Effector memory CD4-positive, alpha-beta T cell (primary cell): ENCODE results near the gene BRICD5.

ENCODE experiments used
- DNase-seq, 3 donors: peaks; one replicate each; pipeline ENCODE4 v3.0.0-alpha.2; 2020
- H3K27ac ChIP-seq: 2 replicates; pipeline ENCODE4 v1.7.0; 2013; ENCODE audit warnings: mild to moderate bottlenecking, low read length, moderate library complexity; ENCODE audit not compliant: insufficient read depth, poor library complexity, severe bottlenecking
- H3K27me3 ChIP-seq: replicated peaks from 2 replicates; pipeline ENCODE4 v1.7.0; 2013; ENCODE audit warnings: mild to moderate bottlenecking, low read length; ENCODE audit not compliant: insufficient read depth, control insufficient read depth, poor library complexity, severe bottlenecking
- H3K36me3 ChIP-seq: 2 replicates; pipeline ENCODE4 v1.7.0; 2013; ENCODE audit warnings: mild to moderate bottlenecking, low read length, moderate library complexity; ENCODE audit not compliant: control insufficient read depth, insufficient read depth
- H3K4me1 ChIP-seq: 2 replicates; pipeline ENCODE4 v1.7.0; 2013; ENCODE audit warnings: low read length, mild to moderate bottlenecking; ENCODE audit not compliant: control insufficient read depth, insufficient read depth, poor library complexity, severe bottlenecking
- H3K4me3 ChIP-seq: 2 replicates; pipeline ENCODE4 v1.7.0; 2013; ENCODE audit warnings: low read length, low read depth, mild to moderate bottlenecking; ENCODE audit not compliant: insufficient read depth, poor library complexity, severe bottlenecking
- H3K9me3 ChIP-seq: 2 replicates; pipeline ENCODE4 v1.7.0; 2013; ENCODE audit warnings: mild to moderate bottlenecking, low read length, moderate library complexity; ENCODE audit not compliant: control insufficient read depth

BRICD5 gene

DNA sequence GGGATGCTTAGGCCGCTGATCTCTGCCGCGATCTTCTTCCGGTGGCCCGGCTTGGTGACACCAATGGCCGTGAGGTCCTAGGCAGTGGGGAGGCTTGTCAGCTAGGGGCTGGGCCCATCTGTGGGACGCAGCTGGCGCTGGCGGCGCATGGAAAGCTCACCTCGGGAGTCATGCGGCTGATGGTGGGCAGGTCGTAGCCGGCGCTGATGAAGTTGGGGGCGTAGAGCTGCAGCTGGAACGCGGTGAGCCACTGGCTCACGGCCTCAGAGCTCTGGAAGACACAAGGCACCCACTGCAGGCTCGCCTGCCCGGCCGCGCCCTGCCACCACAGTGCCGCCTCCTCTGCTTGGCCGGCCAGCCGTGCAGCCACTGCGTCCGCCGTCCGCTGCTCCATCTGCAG, 27.0 kb downstream of the BRICD5 start:
- Histone ChIP-seq H3K36me3 (no peaks in the 10 kb centered on the region), H3K9me3 (no peaks in the 10 kb centered on the region), H3K4me3 (no peak overlapping the region), H3K4me1 (no peaks in the 10 kb centered on the region), H3K27me3 (no peaks in the 10 kb centered on the region), H3K27ac (no peak overlapping the region)
- no peak for DNase-seq

DNA sequence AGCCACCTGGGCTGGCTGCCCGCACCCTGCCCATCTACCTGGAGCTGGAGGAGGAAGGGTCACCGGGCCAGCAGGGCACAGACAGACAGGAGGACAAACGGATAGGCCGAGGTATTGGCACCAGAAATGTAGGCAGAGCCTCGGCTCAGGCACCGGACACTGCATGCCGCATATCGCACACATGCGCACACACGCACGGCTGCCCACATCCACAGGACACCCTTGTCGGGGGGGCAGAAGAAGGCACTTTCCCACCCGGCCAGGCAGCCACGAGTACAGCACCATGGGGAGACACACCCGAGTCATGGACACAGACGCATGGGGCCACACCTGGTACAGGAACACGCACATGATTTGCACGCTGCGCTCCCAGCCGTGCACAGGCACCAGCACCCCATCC, 28.7 kb downstream of the BRICD5 start:
- no peak for DNase-seq
- Histone ChIP-seq H3K27ac (no peak overlapping the region), H3K4me3 (no peak overlapping the region), H3K27me3 (no peaks in the 10 kb centered on the region), H3K4me1 (no peaks in the 10 kb centered on the region), H3K36me3 (peaks cover 2% of the 10 kb centered on the region), H3K9me3 (no peaks in the 10 kb centered on the region)

DNA sequence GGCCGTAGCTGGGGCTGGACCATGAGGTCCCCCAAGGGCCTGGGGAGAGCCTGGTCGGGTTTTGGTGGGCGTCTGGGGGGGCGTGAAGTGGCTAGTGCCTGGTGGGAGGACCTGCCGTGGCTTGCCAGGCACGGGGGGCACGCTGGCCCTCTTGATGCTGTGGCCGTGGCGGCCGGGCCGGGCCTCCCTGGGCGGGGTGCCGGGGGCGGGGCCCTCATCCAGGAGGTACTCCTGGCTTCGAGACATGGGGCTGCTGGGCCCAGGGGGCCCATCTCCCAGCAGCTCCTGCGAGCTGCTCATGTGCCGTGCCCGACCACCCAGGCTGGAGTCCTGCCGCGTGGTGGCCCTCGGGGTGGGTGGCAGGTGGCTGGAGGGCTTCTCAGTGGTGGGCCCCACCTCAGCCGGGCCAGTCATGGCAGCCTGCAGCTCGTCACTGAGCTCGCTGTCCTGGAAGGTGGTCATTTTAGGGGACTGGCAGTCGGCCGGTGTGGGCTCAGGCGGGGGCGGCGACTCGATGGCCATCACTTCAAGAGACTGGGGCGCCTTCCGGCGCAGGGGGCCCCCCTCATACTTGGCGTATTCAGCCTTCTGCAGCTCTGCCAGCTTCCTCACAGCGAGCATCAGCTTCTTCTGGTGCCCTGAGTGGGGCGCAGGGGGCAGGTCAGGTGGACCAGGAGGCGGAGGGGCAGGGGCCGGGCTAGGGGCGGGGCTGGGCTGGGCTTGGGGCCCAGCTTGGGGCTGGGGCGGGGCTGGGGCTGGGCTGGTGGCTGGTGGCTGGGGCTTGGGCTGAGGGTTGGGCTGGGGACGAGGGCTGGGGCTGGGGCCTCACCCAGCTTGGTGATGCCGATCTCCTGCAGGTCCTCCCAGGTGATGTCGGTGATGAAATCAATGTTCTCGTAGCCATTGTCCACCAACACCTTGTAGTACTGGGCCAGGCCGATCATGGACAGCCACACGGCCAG, 29.4 kb downstream of the BRICD5 start:
- no peak overlapping the region for H3K4me3 ChIP-seq
- H3K27me3 ChIP-seq, result no peaks in the 10 kb centered on the region
- DNase-seq, result no peak
- no peak overlapping the region for H3K27ac ChIP-seq
- H3K36me3 ChIP-seq, result peaks cover 8% of the 10 kb centered on the region
- no peaks in the 10 kb centered on the region for H3K4me1 ChIP-seq
- no peaks in the 10 kb centered on the region for H3K9me3 ChIP-seq

DNA sequence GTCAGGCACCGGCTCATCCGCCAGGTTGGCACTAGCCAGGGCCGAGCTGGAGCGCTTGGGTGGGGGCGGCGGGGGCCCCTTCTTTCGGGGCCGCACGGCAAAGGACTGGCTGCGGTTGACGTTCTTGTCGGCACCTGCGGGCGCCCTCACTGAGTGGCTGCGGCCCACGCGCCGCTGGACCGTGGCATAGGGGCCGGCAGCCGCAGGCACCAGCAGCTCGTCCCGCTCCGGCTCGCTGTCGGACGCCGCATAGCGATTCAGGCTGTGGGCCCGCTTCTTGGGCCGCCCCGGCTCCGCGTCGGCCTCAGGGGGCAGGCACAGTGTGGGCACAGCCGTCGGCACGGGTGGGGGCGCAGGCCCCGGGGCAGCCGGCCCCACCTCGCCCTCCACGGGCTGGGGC, 30.2 kb downstream of the BRICD5 start:
- no peak for DNase-seq
- Histone ChIP-seq H3K36me3 (peaks cover 15% of the 10 kb centered on the region), H3K27ac (no peak overlapping the region), H3K4me3 (no peak overlapping the region), H3K9me3 (no peaks in the 10 kb centered on the region), H3K27me3 (no peaks in the 10 kb centered on the region), H3K4me1 (no peaks in the 10 kb centered on the region)

DNA sequence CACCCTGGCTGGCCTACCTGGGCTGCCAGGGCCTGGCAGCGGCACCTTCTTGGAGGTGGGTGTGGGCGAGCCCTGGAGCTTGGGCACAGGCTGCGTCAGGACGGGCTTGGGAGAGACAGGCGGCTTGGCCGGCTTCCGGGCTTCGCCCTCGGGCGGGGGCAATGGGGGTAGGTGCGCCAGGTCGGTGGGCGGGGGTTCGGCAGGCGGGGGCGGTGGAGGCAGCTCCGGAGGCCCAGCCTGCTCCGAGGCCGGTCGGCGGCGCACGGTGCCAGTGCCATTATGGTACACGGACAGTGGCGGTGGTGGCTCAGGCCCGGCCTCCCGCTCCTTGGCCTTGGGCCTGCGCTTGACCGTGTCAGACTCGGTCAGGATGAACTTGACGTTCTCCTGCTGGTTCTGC, 31.1 kb downstream of the BRICD5 start:
- DNase-seq, result no peak
- H3K27ac ChIP-seq, result no peak overlapping the region
- no peak overlapping the region for H3K4me3 ChIP-seq
- no peaks in the 10 kb centered on the region for H3K27me3 ChIP-seq
- H3K4me1 ChIP-seq, result no peaks in the 10 kb centered on the region
- no peaks in the 10 kb centered on the region for H3K9me3 ChIP-seq
- peaks cover 23% of the 10 kb centered on the region for H3K36me3 ChIP-seq

DNA sequence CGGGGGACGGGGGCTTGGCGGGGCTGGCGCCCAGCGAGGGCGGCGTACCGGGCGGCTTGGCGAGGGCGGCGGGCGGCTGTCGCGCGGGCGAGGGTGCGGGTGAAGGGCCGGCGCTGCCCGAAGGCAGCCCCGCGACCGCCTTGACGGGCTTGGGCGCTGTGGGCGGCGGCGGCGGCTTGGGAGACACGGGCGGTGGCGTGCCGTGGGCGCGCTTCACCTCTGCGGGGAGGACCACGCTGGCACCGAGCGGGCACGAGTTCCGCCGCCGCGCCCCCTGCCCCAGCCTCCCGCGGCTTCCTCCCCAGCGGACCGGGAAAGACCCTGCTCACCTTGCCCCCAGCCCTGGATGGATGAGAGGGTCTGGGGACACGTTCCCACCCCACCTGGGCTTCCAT, 31.6 kb downstream of the BRICD5 start:
- H3K27me3 ChIP-seq, result no peaks in the 10 kb centered on the region
- DNase-seq, result no peak
- H3K4me1 ChIP-seq, result no peaks in the 10 kb centered on the region
- H3K9me3 ChIP-seq, result no peaks in the 10 kb centered on the region
- H3K27ac ChIP-seq, result no peak overlapping the region
- H3K36me3 ChIP-seq, result peaks cover 28% of the 10 kb centered on the region
- no peak overlapping the region for H3K4me3 ChIP-seq

DNA sequence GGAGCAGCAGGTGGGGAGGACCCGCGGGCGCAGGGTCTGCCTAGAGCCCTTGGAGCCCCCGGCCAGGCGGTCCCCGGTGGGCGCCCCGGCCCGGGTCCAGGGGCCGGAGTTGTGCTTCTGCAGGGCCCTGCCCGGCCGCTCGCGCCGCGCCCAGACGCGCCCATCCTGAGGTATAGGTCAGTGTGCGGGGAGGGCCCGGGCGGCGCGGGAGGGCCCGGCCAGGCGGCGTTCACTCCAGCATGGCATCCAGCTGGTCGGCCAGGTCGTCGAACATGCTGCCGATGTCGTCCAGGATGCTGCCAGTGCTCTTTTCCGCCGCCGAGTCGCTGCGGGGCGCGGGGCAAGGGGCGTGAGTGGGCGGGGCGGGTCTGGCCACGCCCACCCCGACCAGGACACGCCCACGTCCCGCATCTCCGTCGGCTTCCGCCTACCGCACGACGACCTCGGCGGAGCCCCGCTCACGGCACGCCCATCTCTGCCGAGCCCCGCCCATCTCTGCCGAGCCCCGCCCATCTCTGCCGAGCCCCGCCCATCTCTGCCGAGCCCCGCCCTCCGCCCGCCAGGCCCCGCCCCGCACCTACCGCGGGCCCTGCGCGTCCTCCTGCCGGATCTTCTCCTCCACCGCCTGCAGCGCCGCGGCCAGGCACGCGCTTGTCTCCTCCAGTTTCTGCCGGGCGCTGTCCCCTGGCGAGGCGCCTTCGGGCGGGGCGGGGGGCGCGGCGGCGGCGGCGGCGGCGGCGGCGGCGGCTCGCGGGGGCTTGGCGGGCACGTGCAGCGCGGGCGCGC, 32.1 kb downstream of the BRICD5 start:
- peak; percentile 15 to 32 (median 19) for DNase-seq
- Histone ChIP-seq H3K27me3 (no peaks in the 10 kb centered on the region), H3K4me1 (no peaks in the 10 kb centered on the region), H3K9me3 (no peaks in the 10 kb centered on the region), H3K27ac (no peak overlapping the region), H3K36me3 (peaks cover 31% of the 10 kb centered on the region), H3K4me3 (no peak overlapping the region)

DNA sequence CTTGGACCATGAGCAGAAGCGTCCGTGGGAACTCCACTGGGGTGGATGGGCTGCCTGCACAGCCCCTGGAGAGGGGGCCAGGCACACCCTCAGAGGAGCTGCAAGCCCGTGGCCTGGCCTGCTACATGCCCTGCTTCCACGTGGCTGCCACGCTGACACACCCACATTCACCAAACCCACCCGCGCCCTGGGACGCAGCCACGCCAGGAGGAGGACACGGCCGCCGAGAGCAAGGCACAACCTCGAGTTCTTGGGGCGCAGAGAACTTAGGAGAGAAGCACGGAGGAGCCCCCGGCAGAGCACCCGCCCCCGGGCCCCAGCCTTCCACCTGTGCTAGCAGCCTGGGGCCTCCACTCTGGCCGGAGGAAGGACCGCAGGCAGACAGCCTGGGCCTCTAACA, 33.1 kb downstream of the BRICD5 start:
- no peaks in the 10 kb centered on the region for H3K9me3 ChIP-seq
- DNase-seq, result no peak
- no peaks in the 10 kb centered on the region for H3K4me1 ChIP-seq
- peaks cover 37% of the 10 kb centered on the region for H3K36me3 ChIP-seq
- H3K4me3 ChIP-seq, result no peak overlapping the region
- no peak overlapping the region for H3K27ac ChIP-seq
- H3K27me3 ChIP-seq, result no peaks in the 10 kb centered on the region

DNA sequence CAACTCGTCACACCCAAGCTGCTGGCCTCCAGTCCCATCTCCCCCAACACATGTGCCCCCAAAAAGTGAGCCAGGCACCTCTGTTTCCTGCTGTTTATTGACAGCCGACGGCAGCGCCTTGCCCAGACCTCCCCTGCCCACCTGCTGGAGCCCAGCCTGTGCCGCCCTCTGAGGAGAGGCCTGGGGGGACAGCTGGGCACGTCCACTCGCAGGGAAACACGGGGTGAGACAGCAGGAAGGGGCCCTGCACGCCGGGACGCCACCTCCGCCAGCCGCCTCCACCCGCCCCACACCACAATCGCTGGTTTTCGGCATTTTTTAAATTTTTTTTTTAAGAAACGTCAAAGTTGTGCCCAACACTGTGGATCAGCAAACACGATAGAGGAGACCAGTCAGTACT, 33.6 kb downstream of the BRICD5 start:
- no peak for DNase-seq
- no peak overlapping the region for H3K27ac ChIP-seq
- no peaks in the 10 kb centered on the region for H3K4me1 ChIP-seq
- H3K27me3 ChIP-seq, result no peaks in the 10 kb centered on the region
- no peak overlapping the region for H3K4me3 ChIP-seq
- H3K36me3 ChIP-seq, result peaks cover 38% of the 10 kb centered on the region
- no peaks in the 10 kb centered on the region for H3K9me3 ChIP-seq

DNA sequence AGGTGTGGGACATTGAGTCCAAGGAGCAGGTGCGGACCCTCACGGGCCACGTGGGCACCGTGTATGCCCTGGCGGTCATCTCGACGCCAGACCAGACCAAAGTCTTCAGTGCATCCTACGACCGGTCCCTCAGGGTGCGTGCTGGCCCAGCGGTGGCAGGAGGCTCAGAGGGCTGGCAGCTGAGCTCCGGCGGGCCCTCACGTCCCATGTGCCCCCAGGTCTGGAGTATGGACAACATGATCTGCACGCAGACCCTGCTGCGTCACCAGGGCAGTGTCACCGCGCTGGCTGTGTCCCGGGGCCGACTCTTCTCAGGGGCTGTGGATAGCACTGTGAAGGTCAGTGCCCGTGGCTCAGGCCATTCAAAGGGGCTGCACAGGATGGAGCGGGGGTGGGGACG, 34.6 kb downstream of the BRICD5 start:
- H3K27me3 ChIP-seq, result no peaks in the 10 kb centered on the region
- H3K27ac ChIP-seq, result no peak overlapping the region
- no peak overlapping the region for H3K4me3 ChIP-seq
- H3K9me3 ChIP-seq, result no peaks in the 10 kb centered on the region
- DNase-seq, result no peak
- H3K4me1 ChIP-seq, result no peaks in the 10 kb centered on the region
- H3K36me3 ChIP-seq, result peaks cover 44% of the 10 kb centered on the region
